HG02610 (cell line): Measurements from ENCODE around the gene SCP2.
"Not testable (repeated sequence)": the region's sequence is repeated elsewhere in the genome, so short reads cannot be mapped to it uniquely, and the experiment has no call there.

Experiments used
- ATAC-seq: cut with Tn5 transposase; IDR thresholded peaks from one replicate; pipeline ENCODE4 v1.9.1; 2021; ENCODE audit warnings: mild to moderate bottlenecking, moderate library complexity; ENCODE audit not compliant: unreplicated experiment

Gene SCP2

GRCh38 chr1:52967666-52968065 lies 40.6 kb downstream of the SCP2 start:
- no peak for ATAC-seq

- not testable (repeated sequence) for ATAC-seq
Measured at GRCh38 chr1:52969234-52969633, 42.2 kb downstream of the SCP2 start.

GRCh38 chr1:52970149-52970548 lies 43.1 kb downstream of the SCP2 start:
- ATAC-seq: no peak

GRCh38 chr1:52973841-52974240 lies 46.8 kb downstream of the SCP2 start:
- ATAC-seq: no peak

- ATAC-seq: no peak
Measured at GRCh38 chr1:52976183-52977035, 49.3 kb downstream of the SCP2 start.

- ATAC-seq: no peak
Measured at GRCh38 chr1:52978045-52978444, 51.0 kb downstream of the SCP2 start.

GRCh38 chr1:52992733-52993132 lies 65.7 kb downstream of the SCP2 start:
- not testable (repeated sequence) for ATAC-seq

- no peak for ATAC-seq
Measured at GRCh38 chr1:52994656-52995055, 67.6 kb downstream of the SCP2 start.

- no peak for ATAC-seq
Measured at GRCh38 chr1:52996653-52997052, 69.6 kb downstream of the SCP2 start.

- ATAC-seq: no peak
Measured at GRCh38 chr1:53001128-53001527, 74.1 kb downstream of the SCP2 start.

- not testable (repeated sequence) for ATAC-seq
Measured at GRCh38 chr1:53006612-53007011, 79.5 kb downstream of the SCP2 start.

GRCh38 chr1:53010247-53010646 lies 83.2 kb downstream of the SCP2 start:
- not testable (repeated sequence) for ATAC-seq

- no peak for ATAC-seq
Measured at GRCh38 chr1:53011175-53011574, 84.1 kb downstream of the SCP2 start.

- peak; percentile 91 for ATAC-seq
Measured at GRCh38 chr1:53014791-53015507, 87.9 kb downstream of the SCP2 start.

GRCh38 chr1:53015508-53015860 lies 88.4 kb downstream of the SCP2 start:
- no peak for ATAC-seq

- no peak for ATAC-seq
Measured at GRCh38 chr1:53016705-53017104, 89.6 kb downstream of the SCP2 start.

GRCh38 chr1:53020588-53020987 lies 93.5 kb downstream of the SCP2 start:
- no peak for ATAC-seq

- no peak for ATAC-seq
Measured at GRCh38 chr1:53022179-53022578, 95.1 kb downstream of the SCP2 start.

GRCh38 chr1:53023546-53023945 lies 96.5 kb downstream of the SCP2 start:
- ATAC-seq: no peak

GRCh38 chr1:53024117-53024516 lies 97.0 kb downstream of the SCP2 start:
- no peak for ATAC-seq

GRCh38 chr1:53025034-53025768 lies 98.1 kb downstream of the SCP2 start:
- ATAC-seq: no peak

- ATAC-seq: no peak
Measured at GRCh38 chr1:53025769-53026112, 98.7 kb downstream of the SCP2 start.
